ENCODE results near the gene AICDA.

DNA sequence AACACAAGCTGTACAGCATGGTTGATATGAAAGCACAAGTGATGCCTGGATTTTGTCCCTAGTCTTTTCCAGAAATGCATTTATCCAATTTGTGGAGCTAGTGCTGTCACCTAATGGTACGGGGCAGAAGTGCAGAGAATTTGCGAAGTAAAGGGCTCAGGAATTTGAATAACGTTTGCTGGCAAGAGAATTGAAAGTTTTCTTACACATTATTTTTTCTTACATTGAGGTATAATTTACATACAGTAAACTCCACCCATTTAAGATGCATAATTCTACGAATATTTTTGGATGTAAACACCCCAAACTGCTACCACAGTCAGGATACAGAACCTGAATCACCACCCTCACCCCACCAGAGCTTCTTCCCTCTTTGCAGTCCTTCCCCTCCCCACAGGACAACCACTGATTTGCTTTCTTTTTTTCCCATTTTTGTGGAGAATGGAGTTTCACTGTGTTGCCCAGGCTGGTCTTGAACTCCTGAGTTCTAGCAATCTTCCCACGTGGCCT is 3.5 kb downstream of the AICDA start:
- peak in 3 of 4 experiments; percentile 32 to 55 (median 44) for TF ChIP-seq CTCF (IDR thresholded peaks at IDR 0.05)
- TF ChIP-seq POLR2AphosphoS5 (IDR thresholded peaks at IDR 0.05), result no peak

Data from gastroesophageal sphincter (tissue), 3 donors.